ENCODE data around the gene F7.

DNA sequence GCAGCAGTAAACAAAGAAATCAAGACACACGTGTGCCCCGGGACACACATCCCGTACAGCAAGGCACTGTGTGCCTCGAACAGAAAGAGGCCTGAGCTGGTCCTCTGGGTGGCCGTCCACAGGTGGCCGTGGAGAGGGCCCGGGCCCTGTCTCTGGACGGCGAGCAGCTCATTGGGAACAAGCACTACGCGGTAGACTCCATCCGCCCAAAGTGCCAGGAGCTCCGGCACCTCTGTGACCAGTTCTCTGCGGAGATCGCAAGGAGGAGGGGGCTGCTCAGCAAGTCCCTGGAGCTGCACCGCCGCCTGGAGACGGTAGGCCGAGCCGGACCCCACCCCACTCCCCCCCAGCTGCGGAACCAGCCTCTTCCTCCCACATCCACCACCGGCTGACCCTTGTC lies 30.7 kb upstream of the F7 start:
- TF ChIP-seq, protein P1, sequence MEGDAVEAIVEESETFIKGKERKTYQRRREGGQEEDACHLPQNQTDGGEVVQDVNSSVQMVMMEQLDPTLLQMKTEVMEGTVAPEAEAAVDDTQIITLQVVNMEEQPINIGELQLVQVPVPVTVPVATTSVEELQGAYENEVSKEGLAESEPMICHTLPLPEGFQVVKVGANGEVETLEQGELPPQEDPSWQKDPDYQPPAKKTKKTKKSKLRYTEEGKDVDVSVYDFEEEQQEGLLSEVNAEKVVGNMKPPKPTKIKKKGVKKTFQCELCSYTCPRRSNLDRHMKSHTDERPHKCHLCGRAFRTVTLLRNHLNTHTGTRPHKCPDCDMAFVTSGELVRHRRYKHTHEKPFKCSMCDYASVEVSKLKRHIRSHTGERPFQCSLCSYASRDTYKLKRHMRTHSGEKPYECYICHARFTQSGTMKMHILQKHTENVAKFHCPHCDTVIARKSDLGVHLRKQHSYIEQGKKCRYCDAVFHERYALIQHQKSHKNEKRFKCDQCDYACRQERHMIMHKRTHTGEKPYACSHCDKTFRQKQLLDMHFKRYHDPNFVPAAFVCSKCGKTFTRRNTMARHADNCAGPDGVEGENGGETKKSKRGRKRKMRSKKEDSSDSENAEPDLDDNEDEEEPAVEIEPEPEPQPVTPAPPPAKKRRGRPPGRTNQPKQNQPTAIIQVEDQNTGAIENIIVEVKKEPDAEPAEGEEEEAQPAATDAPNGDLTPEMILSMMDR (IDR thresholded peaks at IDR 0.05 in 8 of 11, conservative IDR thresholded peaks at IDR 0.05 in 3 of 11): no peak
- TF ChIP-seq POLR2AphosphoS5 (IDR thresholded peaks at IDR 0.05) (no peak), POLR2A (IDR thresholded peaks at IDR 0.05) (no peak)

Data from spleen (tissue), 7 donors.